ENCODE results near the gene HLF. TPM values are rescaled to one million over a fixed set of nuclear protein-coding genes. Genes with fewer than 3 reads are reported as not detected.

The HLF gene
- total and polyA plus RNA-seq, 9 donors, result 28.0 to 106 (median 40.8) TPM

- no peak for TF ChIP-seq POLR2A (IDR thresholded peaks at IDR 0.05)
- Histone ChIP-seq H3K4me3 (no peak overlapping the region), H3K4me1 (ENCODE audit: insufficient read depth) (peaks cover 4% of the 10 kb centered on the region), H3K9me3 (no peaks in the 10 kb centered on the region), H3K27me3 (no peaks in the 10 kb centered on the region), H3K36me3 (no peaks in the 10 kb centered on the region), H3K27ac (no peak overlapping the region)
- intact Hi-C loops (cut with DNase I), result no loop called here
- no peak for DNase-seq
- 92 to 99% (median 93%) methylated on average over 2 of the region's 2 CpGs for WGBS, 3 donors
Measured at GRCh38 chr17:55316499-55316898, 51.7 kb downstream of the HLF start.

GRCh38 chr17:55317284-55317683, 52.5 kb downstream of the HLF start:
- Histone ChIP-seq H3K27ac (no peak overlapping the region), H3K27me3 (no peaks in the 10 kb centered on the region), H3K4me1 (ENCODE audit: insufficient read depth) (peaks cover 4% of the 10 kb centered on the region), H3K36me3 (no peaks in the 10 kb centered on the region), H3K9me3 (no peaks in the 10 kb centered on the region), H3K4me3 (no peak overlapping the region)
- no peak for DNase-seq
- TF ChIP-seq EP300 (IDR thresholded peaks at IDR 0.05) (no peak), POLR2A (IDR thresholded peaks at IDR 0.05) (no peak)
- TF ChIP-seq, protein P1, sequence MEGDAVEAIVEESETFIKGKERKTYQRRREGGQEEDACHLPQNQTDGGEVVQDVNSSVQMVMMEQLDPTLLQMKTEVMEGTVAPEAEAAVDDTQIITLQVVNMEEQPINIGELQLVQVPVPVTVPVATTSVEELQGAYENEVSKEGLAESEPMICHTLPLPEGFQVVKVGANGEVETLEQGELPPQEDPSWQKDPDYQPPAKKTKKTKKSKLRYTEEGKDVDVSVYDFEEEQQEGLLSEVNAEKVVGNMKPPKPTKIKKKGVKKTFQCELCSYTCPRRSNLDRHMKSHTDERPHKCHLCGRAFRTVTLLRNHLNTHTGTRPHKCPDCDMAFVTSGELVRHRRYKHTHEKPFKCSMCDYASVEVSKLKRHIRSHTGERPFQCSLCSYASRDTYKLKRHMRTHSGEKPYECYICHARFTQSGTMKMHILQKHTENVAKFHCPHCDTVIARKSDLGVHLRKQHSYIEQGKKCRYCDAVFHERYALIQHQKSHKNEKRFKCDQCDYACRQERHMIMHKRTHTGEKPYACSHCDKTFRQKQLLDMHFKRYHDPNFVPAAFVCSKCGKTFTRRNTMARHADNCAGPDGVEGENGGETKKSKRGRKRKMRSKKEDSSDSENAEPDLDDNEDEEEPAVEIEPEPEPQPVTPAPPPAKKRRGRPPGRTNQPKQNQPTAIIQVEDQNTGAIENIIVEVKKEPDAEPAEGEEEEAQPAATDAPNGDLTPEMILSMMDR (IDR thresholded peaks at IDR 0.05), result no peak
- intact Hi-C loops (cut with DNase I), result no loop called here
- WGBS, 3 donors, result 83 to 90% (median 88%) methylated on average over 3 of the region's 3 CpGs

- no peak for DNase-seq
- 93 to 95% (median 94%) methylated on average over 8 of the region's 8 CpGs for WGBS, 3 donors
- no peak overlapping the region for H3K27ac ChIP-seq
- H3K36me3 ChIP-seq, result no peaks in the 10 kb centered on the region
- H3K4me1 ChIP-seq (ENCODE audit: insufficient read depth), result peaks cover 4% of the 10 kb centered on the region
- no peaks in the 10 kb centered on the region for H3K27me3 ChIP-seq
- no peak overlapping the region for H3K4me3 ChIP-seq
- H3K9me3 ChIP-seq, result no peaks in the 10 kb centered on the region
- intact Hi-C loops (cut with DNase I), result no loop called here
- TF ChIP-seq, protein P1 (IDR thresholded peaks at IDR 0.05), result no peak
- no peak for TF ChIP-seq EP300 (IDR thresholded peaks at IDR 0.05)
- TF ChIP-seq POLR2A (IDR thresholded peaks at IDR 0.05), result no peak
Measured at GRCh38 chr17:55318081-55318480, 53.3 kb downstream of the HLF start.

DNA sequence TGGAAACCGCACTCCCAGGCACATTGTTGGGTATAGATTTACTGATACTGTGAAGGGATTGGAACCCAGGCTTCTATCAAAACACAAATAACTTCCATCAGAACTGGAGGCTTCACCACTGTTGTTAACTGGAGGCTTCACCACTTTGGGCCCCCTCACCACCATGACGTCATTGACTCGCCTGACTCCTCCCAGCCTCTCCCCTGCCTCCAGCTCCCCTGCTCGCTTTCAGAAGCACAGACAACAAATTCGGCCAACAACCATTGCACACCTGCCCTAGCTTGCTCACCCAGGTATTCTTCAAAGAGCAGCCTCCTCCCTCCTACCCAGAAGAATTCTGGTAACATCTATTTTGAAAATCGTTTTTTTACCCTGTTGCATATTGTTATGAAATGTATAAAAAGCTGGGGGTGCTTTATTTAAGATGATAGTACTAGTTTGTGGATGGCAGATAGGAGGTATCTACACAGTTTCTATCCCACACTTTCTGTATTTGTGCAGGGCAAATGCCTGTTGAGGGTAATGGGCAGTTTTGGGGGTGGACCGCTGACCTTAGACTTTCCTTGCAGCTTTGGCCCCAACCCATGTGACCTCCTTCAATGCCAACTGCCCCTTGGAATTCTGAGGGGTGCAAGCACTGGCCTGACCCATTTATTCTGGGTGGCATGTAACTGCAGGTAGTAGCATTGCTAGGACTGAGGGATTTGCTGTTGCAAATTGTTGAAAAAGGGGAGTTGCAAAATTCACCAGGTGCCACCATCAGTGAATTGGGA, 54.1 kb downstream of the HLF start:
- Histone ChIP-seq H3K36me3 (no peaks in the 10 kb centered on the region), H3K27ac (no peak overlapping the region), H3K9me3 (no peaks in the 10 kb centered on the region), H3K4me1 (ENCODE audit: insufficient read depth) (peaks cover 4% of the 10 kb centered on the region), H3K4me3 (no peak overlapping the region), H3K27me3 (no peaks in the 10 kb centered on the region)
- DNase-seq, result no peak
- 89 to 90% (median 89%) methylated on average over 7 of the region's 7 CpGs for WGBS, 3 donors
- no peak for TF ChIP-seq POLR2A (IDR thresholded peaks at IDR 0.05)
- no peak for TF ChIP-seq EP300 (IDR thresholded peaks at IDR 0.05)
- TF ChIP-seq, protein P1 (IDR thresholded peaks at IDR 0.05), result no peak
- intact Hi-C loops (cut with DNase I), result no loop called here

DNA sequence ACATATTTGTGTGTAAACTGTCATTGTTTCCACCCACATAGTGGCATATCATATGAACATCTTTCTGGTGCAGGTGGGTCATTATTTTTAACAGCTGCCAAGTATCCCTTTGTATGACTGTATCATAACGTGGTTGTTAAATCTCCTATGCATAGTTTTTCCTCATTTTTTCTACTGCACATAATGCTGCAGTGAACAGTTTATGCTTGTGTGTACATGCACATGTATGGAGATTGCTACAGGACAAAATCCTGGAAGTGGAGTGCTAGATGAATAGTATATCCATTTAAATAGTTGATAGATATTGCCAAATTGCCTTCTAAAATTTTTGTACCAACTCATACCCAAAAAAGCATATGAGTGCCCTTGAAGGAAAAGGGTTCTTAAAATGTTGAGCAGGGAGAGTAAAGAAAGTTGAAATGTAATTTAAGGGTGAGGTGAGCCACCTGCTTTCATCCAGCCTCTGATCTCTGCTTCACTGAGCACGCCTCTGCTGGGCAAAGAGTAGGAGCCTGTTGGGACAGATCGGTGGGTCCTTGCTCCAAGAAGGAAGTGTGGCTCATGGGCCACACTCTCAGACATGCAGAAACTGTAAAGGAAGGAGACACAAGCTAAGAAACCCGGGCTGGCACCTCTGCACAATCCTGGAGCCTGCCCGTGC, 55.3 kb downstream of the HLF start:
- DNase-seq, result no peak
- no peak overlapping the region for H3K27ac ChIP-seq
- TF ChIP-seq POLR2A (IDR thresholded peaks at IDR 0.05) (no peak), EP300 (IDR thresholded peaks at IDR 0.05) (no peak)
- TF ChIP-seq, protein P1 (IDR thresholded peaks at IDR 0.05), result no peak
- no peaks in the 10 kb centered on the region for H3K36me3 ChIP-seq
- peaks cover 4% of the 10 kb centered on the region for H3K4me1 ChIP-seq (ENCODE audit: insufficient read depth)
- intact Hi-C loops (cut with DNase I), result no loop called here
- H3K27me3 ChIP-seq, result no peaks in the 10 kb centered on the region
- H3K4me3 ChIP-seq, result no peak overlapping the region
- 93 to 95% (median 94%) methylated on average over 5 of the region's 5 CpGs for WGBS, 3 donors
- H3K9me3 ChIP-seq, result no peaks in the 10 kb centered on the region

Measured in ovary (tissue), 9 donors.